Type B pancreatic cell (in vitro differentiated cells): ENCODE results near the gene MEF2C. TPM values are rescaled to one million over a fixed set of nuclear protein-coding genes. Genes with fewer than 3 reads are reported as not detected.

ENCODE experiments used
- DNase-seq: peaks from one replicate; pipeline ENCODE4 v3.0.0; 2021; ENCODE audit warnings: mixed read lengths; ENCODE audit not compliant: unreplicated experiment; ENCODE audit errors: extremely low spot score
- H3K27ac Mint-ChIP-seq: 2 replicates; pipeline ENCODE4 v1.8.0; 2021; ENCODE audit warnings: mild to moderate bottlenecking, mixed read lengths
- H3K27me3 Mint-ChIP-seq: 2 replicates; pipeline ENCODE4 v1.8.0; 2021; ENCODE audit warnings: mixed read lengths
- H3K36me3 Mint-ChIP-seq: 2 replicates; pipeline ENCODE4 v1.8.0; 2021; ENCODE audit warnings: mixed read lengths
- H3K4me1 Mint-ChIP-seq: one replicate; pipeline ENCODE4 v1.8.0; 2021; ENCODE audit warnings: mixed read lengths; ENCODE audit not compliant: unreplicated experiment
- H3K4me3 Mint-ChIP-seq: 2 replicates; pipeline ENCODE4 v1.8.0; 2021; ENCODE audit warnings: mild to moderate bottlenecking, mixed read lengths
- H3K9me3 Mint-ChIP-seq: 2 replicates; pipeline ENCODE4 v1.8.0; 2021; ENCODE audit warnings: mixed read lengths
- CTCF ChIP-seq: fragments of 200-600 bp; sonication (generic); conservative IDR thresholded peaks from 2 replicates; pipeline ENCODE4 v1.5.0; 2021; ENCODE audit warnings: antibody characterized with exemption, mild to moderate bottlenecking
- total RNA-seq: library from RNA; stranded (reverse); gene quantifications from 2 replicates; pipeline ENCODE4 v1.2.1, GENCODE V29; 2021; ENCODE audit warnings: low replicate concordance

Gene MEF2C
- total RNA-seq, 1 donor from 2014 or later = 12.0 TPM

- peak overlapping the region; percentile 39 for H3K27ac Mint-ChIP-seq
- H3K9me3 Mint-ChIP-seq = no peaks in the 10 kb centered on the region
- no peaks in the 10 kb centered on the region for H3K4me1 Mint-ChIP-seq
- no peak for TF ChIP-seq CTCF
- DNase-seq = peak; percentile 70
- peak overlapping the region; percentile 88 for H3K4me3 Mint-ChIP-seq
- peaks cover 66% of the 10 kb centered on the region for H3K27me3 Mint-ChIP-seq
- H3K36me3 Mint-ChIP-seq = no peaks in the 10 kb centered on the region
These were observed 6.4 kb upstream of the MEF2C start for GRCh38 chr5:88889189-88890069.

DNA sequence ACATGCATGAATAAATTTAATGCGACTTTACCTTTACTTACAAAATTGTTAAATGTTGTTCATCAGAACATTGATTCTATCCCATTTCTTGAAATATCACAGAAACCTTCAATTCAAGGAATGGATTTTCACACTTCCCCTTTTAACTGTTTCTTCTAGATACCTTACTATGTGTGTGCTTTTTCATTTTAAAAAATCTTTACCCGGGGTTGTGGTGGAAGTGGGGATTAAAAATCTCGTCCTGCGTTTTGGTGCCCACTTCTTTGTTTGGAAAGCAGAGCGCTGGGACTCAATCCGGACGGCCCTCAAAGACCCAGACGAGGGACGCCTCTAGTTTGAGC lies 5.8 kb upstream of the MEF2C start:
- peaks cover 72% of the 10 kb centered on the region for H3K27me3 Mint-ChIP-seq
- TF ChIP-seq CTCF = no peak
- H3K27ac Mint-ChIP-seq = no peak overlapping the region
- H3K4me3 Mint-ChIP-seq = peak overlapping the region; percentile 88
- no peak for DNase-seq
- H3K36me3 Mint-ChIP-seq = no peaks in the 10 kb centered on the region
- H3K4me1 Mint-ChIP-seq = no peaks in the 10 kb centered on the region
- H3K9me3 Mint-ChIP-seq = no peaks in the 10 kb centered on the region

DNA sequence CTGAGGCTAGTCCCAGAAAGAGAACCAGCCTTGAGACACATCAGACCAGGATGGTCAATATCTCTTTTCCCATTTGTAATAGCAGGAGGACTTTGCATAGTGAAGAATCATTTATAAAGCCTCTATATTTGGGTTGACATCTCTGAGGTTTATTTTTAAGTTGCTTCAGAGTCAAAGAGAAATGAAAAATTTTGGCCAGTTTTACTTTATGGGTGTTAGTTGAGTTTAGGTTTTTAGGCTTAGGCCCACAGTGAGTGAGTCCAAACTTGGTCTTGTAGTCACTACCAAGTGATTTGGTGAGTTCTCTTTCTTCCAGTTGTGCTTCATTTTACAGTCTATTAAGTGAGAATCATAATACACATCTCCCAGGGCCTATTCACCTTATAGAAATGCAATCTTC lies 5.3 kb upstream of the MEF2C start:
- Mint-ChIP-seq H3K27ac (no peak overlapping the region), H3K4me3 (peak overlapping the region; percentile 4), H3K4me1 (no peaks in the 10 kb centered on the region), H3K9me3 (no peaks in the 10 kb centered on the region), H3K36me3 (no peaks in the 10 kb centered on the region), H3K27me3 (peaks cover 78% of the 10 kb centered on the region)
- TF ChIP-seq CTCF = no peak
- DNase-seq = no peak

GRCh38 chr5:88887342-88887741 lies 4.4 kb upstream of the MEF2C start:
- peaks cover 84% of the 10 kb centered on the region for H3K27me3 Mint-ChIP-seq
- H3K4me1 Mint-ChIP-seq = no peaks in the 10 kb centered on the region
- no peak overlapping the region for H3K27ac Mint-ChIP-seq
- no peak overlapping the region for H3K4me3 Mint-ChIP-seq
- no peaks in the 10 kb centered on the region for H3K9me3 Mint-ChIP-seq
- DNase-seq = no peak
- H3K36me3 Mint-ChIP-seq = no peaks in the 10 kb centered on the region
- no peak for TF ChIP-seq CTCF

DNA sequence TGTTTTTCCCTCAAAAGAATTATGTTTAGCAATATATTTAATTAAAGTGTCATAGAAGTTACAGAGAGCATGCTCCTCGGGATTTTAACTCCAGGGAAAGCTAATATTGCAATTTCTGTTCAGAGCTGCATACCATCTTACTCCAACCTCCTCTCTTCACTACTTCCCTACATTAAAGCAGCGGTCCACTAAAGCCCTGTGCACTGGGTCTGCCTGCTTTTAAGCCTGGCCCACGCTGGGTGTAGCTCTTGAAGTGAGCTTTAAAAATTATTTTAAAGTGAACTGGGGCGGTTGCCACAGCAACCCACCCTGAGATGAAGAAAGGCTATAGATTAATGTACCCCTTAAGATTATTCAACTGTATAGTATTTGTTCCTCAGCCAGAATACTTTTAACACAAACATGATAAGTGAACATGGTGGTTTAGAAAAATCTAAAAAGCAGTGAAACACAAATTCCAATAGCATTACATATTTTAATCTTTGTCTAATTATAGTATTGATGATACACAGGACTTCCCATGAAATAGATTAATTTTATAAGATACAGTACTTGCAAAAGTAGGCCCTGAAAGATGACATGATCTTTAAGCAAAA lies 3.9 kb upstream of the MEF2C start:
- Mint-ChIP-seq H3K36me3 (no peaks in the 10 kb centered on the region), H3K27me3 (peaks cover 85% of the 10 kb centered on the region), H3K9me3 (no peaks in the 10 kb centered on the region), H3K4me1 (no peaks in the 10 kb centered on the region), H3K4me3 (no peak overlapping the region), H3K27ac (no peak overlapping the region)
- TF ChIP-seq CTCF = no peak
- no peak for DNase-seq
